Bronchial epithelial cell (primary cell): ENCODE results near the gene PTGS1. TPM values are rescaled to one million over a fixed set of nuclear protein-coding genes. Genes with fewer than 3 reads are reported as not detected.
A peak's percentile ranks its signal among the peaks of the same experiment; 100 is the strongest.
"Not testable (repeated sequence)": the region's sequence is repeated elsewhere in the genome, so short reads cannot be mapped to it uniquely, and the experiment has no call there.

ENCODE experiments used
- DNase-seq: peaks from one replicate; pipeline ENCODE4 v3.0.0-alpha.2; 2010; ENCODE audit warnings: low read depth
- FAIRE-seq: peaks from 2 replicates; lab custom pipeline; 2011; peaks lifted over from hg19 to GRCh38; lab: Jason Lieb, UNC
- H3K27me3 ChIP-seq: 2 replicates; pipeline ENCODE4 v1.5.1; 2011; ENCODE audit warnings: low read length; ENCODE audit not compliant: control insufficient read depth, insufficient read depth
- H3K36me3 ChIP-seq: 2 replicates; pipeline ENCODE4 v1.5.1; 2011; ENCODE audit warnings: low read length; ENCODE audit not compliant: control insufficient read depth, insufficient read depth
- H3K4me3 ChIP-seq: 2 replicates; pipeline ENCODE4 v1.5.1; 2011; ENCODE audit warnings: mild to moderate bottlenecking, low read depth, low read length, control low read depth
- CTCF ChIP-seq: IDR thresholded peaks from 2 replicates; pipeline ENCODE4 v1.5.1; 2011; ENCODE audit warnings: mild to moderate bottlenecking, moderate library complexity, low read length, control low read depth, inconsistent platforms; ENCODE audit not compliant: insufficient read depth, severe bottlenecking
- total RNA-seq: library from RNA; depleted of rRNA; stranded (reverse); fragments of >200 nt; gene quantifications from 2 replicates; pipeline ENCODE4 v1.2.1, GENCODE V29; 2014

Gene PTGS1
- total RNA-seq, 1 donor from 2014 or later: 1.3 TPM

GRCh38 chr9:122360891-122361290 is 9.9 kb upstream of the PTGS1 start:
- Histone ChIP-seq H3K4me3 (no peak overlapping the region), H3K36me3 (no peaks in the 10 kb centered on the region), H3K27me3 (no peaks in the 10 kb centered on the region)
- DNase-seq (peak; percentile 18), FAIRE-seq (no peak)
- TF ChIP-seq CTCF: no peak

DNA sequence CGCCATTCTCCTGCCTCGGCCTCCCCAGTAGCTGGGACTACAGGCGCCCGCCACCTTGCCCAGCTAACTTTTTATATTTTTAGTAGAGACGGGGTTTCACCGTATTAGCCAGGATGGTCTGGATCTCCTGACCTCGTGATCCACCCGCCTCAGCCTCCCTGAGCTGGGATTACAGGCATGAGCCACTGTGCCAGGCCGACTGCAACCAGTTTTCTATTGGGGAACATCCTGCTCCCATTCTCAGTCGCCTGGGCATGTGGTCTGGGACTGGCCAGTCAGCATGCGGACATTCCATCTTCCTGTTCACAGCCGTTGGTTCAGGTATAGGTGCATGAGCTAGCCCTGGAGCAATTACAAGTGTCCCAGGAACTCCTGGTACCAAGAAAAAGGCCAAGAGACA is 7.7 kb upstream of the PTGS1 start:
- FAIRE-seq, H3K27me3 ChIP-seq, H3K4me3 ChIP-seq, H3K36me3 ChIP-seq, DNase-seq: not testable (repeated sequence)

- Histone ChIP-seq H3K27me3 (no peaks in the 10 kb centered on the region), H3K36me3 (no peaks in the 10 kb centered on the region), H3K4me3 (no peak overlapping the region)
- FAIRE-seq (no peak), DNase-seq (peak; percentile 67)
- no peak for TF ChIP-seq CTCF
These were observed 6.6 kb upstream of the PTGS1 start for GRCh38 chr9:122364117-122364782.

- FAIRE-seq: no peak
- no peak overlapping the region for H3K4me3 ChIP-seq
- no peak for TF ChIP-seq CTCF
- no peak for DNase-seq
- H3K27me3 ChIP-seq: no peaks in the 10 kb centered on the region
- H3K36me3 ChIP-seq: no peaks in the 10 kb centered on the region
These were observed 6.1 kb upstream of the PTGS1 start for GRCh38 chr9:122364783-122365150.

DNA sequence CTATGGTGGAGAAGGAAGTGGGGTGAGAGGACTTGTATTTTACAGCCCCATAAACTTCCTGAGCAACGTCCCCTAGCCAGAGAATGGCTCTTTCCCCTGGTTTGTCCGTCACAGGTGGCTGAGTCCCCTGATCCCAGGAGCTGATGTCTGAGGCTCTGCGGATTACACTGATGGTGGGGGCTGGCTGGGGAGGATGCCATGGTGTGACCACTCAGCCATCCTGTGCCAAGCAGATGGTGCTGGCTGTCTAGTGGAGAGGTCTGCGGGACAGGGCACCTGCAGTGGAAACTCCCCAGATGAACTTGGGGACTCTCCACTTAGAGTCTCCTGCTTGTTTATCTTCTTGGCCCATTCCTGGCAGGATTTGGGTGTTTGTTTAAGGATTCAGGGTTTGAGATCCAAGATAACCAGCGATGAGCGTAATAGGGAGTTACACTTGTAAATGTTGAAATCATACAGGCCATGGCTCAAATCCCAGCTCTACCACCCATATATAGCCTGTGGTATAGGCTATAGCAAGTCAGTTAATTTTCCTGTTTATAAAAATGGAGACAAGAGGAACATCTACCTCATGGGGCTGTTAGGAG is 4.7 kb upstream of the PTGS1 start:
- FAIRE-seq (no peak), DNase-seq (no peak)
- no peak for TF ChIP-seq CTCF
- H3K36me3 ChIP-seq: no peaks in the 10 kb centered on the region
- no peak overlapping the region for H3K4me3 ChIP-seq
- H3K27me3 ChIP-seq: no peaks in the 10 kb centered on the region

DNA sequence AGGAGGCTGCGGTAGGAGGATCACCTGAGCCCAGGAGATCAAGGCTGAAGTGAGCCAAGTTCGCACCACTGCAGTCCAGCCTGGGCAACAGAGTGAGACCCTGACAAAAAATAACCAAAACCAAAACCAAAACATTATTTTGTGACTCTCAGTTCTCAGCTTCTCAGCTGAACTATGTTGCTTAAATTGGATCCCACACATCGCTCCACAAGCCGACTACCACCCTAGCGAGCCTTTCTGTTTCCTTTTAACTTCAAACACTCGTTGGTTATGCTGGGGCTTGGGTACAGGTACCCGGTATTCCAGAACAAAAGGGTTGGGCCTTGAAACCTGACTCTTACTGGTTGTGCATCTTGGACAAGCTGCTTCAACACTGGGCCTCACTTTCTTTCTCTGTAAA is 3.8 kb upstream of the PTGS1 start:
- DNase-seq (no peak), FAIRE-seq (no peak)
- Histone ChIP-seq H3K27me3 (no peaks in the 10 kb centered on the region), H3K36me3 (no peaks in the 10 kb centered on the region), H3K4me3 (no peak overlapping the region)
- no peak for TF ChIP-seq CTCF
